Fibroblast of pulmonary artery (primary cell): ENCODE measurements around the gene MUC5AC.

Source experiments
- DNase-seq: peaks from one replicate; pipeline ENCODE4 v3.0.0-alpha.2; 2010; ENCODE audit warnings: low read depth
- H3K4me3 ChIP-seq: replicated peaks from 2 replicates; pipeline ENCODE4 v1.5.1; 2011; ENCODE audit warnings: low read depth, mild to moderate bottlenecking, control low read depth, low read length, moderate library complexity
- TF ChIP-seq, protein P1 (sequence below): IDR thresholded peaks from 2 replicates; pipeline ENCODE4 v1.5.1; 2011; ENCODE audit warnings: mild to moderate bottlenecking, control low read depth, low read length, inconsistent platforms; ENCODE audit errors: missing control alignments

Gene MUC5AC, protein sequence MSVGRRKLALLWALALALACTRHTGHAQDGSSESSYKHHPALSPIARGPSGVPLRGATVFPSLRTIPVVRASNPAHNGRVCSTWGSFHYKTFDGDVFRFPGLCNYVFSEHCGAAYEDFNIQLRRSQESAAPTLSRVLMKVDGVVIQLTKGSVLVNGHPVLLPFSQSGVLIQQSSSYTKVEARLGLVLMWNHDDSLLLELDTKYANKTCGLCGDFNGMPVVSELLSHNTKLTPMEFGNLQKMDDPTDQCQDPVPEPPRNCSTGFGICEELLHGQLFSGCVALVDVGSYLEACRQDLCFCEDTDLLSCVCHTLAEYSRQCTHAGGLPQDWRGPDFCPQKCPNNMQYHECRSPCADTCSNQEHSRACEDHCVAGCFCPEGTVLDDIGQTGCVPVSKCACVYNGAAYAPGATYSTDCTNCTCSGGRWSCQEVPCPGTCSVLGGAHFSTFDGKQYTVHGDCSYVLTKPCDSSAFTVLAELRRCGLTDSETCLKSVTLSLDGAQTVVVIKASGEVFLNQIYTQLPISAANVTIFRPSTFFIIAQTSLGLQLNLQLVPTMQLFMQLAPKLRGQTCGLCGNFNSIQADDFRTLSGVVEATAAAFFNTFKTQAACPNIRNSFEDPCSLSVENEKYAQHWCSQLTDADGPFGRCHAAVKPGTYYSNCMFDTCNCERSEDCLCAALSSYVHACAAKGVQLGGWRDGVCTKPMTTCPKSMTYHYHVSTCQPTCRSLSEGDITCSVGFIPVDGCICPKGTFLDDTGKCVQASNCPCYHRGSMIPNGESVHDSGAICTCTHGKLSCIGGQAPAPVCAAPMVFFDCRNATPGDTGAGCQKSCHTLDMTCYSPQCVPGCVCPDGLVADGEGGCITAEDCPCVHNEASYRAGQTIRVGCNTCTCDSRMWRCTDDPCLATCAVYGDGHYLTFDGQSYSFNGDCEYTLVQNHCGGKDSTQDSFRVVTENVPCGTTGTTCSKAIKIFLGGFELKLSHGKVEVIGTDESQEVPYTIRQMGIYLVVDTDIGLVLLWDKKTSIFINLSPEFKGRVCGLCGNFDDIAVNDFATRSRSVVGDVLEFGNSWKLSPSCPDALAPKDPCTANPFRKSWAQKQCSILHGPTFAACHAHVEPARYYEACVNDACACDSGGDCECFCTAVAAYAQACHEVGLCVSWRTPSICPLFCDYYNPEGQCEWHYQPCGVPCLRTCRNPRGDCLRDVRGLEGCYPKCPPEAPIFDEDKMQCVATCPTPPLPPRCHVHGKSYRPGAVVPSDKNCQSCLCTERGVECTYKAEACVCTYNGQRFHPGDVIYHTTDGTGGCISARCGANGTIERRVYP (N-terminal part only)

GRCh38 chr11:1157645-1158591 lies at the start of gene MUC5AC:
MUC5AC (plus strand) TSS chr11:1157953; CDS start chr11:1158000, 47 bp downstream.
- DNase-seq, result no peak
- H3K4me3 ChIP-seq, result no peak within 1 kb of the TSS
- TF ChIP-seq, protein P1, sequence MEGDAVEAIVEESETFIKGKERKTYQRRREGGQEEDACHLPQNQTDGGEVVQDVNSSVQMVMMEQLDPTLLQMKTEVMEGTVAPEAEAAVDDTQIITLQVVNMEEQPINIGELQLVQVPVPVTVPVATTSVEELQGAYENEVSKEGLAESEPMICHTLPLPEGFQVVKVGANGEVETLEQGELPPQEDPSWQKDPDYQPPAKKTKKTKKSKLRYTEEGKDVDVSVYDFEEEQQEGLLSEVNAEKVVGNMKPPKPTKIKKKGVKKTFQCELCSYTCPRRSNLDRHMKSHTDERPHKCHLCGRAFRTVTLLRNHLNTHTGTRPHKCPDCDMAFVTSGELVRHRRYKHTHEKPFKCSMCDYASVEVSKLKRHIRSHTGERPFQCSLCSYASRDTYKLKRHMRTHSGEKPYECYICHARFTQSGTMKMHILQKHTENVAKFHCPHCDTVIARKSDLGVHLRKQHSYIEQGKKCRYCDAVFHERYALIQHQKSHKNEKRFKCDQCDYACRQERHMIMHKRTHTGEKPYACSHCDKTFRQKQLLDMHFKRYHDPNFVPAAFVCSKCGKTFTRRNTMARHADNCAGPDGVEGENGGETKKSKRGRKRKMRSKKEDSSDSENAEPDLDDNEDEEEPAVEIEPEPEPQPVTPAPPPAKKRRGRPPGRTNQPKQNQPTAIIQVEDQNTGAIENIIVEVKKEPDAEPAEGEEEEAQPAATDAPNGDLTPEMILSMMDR, result no peak

GRCh38 chr11:1108246-1108900 lies 49.4 kb upstream of the MUC5AC start:
- H3K4me3 ChIP-seq, result no peak overlapping the region
- TF ChIP-seq, protein P1, result no peak
- DNase-seq, result no peak

DNA sequence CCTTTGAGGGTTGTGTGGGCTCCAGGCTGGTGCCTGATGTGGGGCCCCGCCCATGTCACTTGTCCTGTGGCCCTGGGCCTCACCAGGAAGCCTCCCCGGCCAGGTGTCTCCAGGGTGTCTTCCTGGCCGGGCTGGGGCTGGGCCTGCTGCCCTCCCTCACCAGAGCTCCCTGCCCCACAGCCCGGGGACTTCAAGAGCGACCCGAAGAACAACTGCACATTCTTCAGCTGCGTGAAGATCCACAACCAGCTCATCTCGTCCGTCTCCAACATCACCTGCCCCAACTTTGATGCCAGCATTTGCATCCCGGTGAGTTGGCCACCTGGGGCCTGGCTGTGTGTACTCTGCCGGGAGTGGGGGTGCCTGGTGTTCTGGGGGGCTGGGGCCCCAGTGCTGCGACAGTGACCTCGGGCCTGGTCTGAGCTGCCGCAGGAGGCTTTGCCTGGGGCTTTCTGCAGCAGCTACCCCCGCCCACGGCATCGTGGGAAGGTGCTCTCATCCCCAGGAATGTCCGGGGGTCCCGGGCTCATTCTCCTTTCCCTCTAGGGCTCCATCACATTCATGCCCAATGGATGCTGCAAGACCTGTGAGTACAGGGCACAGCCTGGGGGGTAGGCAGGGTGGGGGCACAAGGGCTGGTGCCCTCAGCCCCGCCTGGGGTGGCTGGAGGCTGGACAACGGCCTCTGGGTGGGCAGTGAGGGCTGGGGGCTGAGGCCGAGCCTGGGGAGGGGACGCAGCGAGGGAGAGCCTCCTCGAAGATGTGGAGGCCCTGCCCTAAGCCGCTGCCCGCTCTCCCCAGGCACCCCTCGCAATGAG lies 48.4 kb upstream of the MUC5AC start:
- TF ChIP-seq, protein P1, result no peak
- no peak overlapping the region for H3K4me3 ChIP-seq
- DNase-seq, result no peak

DNA sequence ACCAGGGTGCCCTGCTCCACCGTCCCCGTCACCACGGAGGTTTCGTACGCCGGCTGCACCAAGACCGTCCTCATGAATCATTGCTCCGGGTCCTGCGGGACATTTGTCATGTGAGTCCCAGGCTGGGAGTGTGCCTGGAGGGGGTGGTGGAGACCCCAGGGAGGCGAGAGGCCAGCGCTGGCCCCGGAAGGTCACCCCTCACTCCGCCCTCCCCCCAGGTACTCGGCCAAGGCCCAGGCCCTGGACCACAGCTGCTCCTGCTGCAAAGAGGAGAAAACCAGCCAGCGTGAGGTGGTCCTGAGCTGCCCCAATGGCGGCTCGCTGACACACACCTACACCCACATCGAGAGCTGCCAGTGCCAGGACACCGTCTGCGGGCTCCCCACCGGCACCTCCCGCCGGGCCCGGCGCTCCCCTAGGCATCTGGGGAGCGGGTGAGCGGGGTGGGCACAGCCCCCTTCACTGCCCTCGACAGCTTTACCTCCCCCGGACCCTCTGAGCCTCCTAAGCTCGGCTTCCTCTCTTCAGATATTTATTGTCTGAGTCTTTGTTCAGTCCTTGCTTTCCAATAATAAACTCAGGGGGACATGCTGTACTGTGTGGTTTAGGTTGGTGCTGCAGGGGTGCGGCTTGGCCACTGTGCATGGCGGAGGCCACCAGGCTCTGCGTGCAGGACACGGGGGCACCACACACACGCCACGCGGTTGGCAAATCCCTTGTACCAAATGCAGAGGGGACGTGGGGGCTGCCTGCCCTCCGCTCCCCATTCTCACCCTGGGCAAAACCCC lies 47.6 kb upstream of the MUC5AC start:
- no peak for DNase-seq
- TF ChIP-seq, protein P1, result no peak
- no peak overlapping the region for H3K4me3 ChIP-seq
